Heart right ventricle (tissue), 16 donors: ENCODE data around the gene PLCB3. TPM values are rescaled to one million over a fixed set of nuclear protein-coding genes. Genes with fewer than 3 reads are reported as not detected.

Source experiments
- ATAC-seq, 8 donors: fragments of 200-7000 bp; cut with Tn5 transposase; one replicate each; pipeline ENCODE4 v1.9.1; 2020; ENCODE audit warnings: mild to moderate bottlenecking in 8 of 8, moderate library complexity in 8 of 8, moderate number of reproducible peaks in 1 of 8
- DNase-seq, 2 donors: peaks; one replicate each; pipeline ENCODE4 v3.0.0-alpha.2; 2020
- H3K27ac ChIP-seq, 10 donors: fragments of 200-600 bp; sonication (generic) in 2 of 10; one replicate each; pipeline versions ENCODE4 v1.5.0 to v1.8.0; 2020 to 2022; ENCODE audit warnings: mild to moderate bottlenecking in 3 of 10
- H3K27me3 ChIP-seq, 7 donors: fragments of 200-600 bp; one replicate each; pipeline ENCODE4 v1.8.0; 2021 to 2022; ENCODE audit warnings: mild to moderate bottlenecking in 2 of 7
- H3K36me3 ChIP-seq, 9 donors: fragments of 200-600 bp; sonication (generic) in 1 of 9; one replicate each; pipeline versions ENCODE4 v1.5.0 to v1.8.0; 2020 to 2022; ENCODE audit warnings: mild to moderate bottlenecking in 2 of 9
- H3K4me1 ChIP-seq, 9 donors: fragments of 200-600 bp; sonication (generic) in 1 of 9; one replicate each; pipeline versions ENCODE4 v1.5.0 to v1.8.0; 2020 to 2022; ENCODE audit warnings: mild to moderate bottlenecking in 4 of 9
- H3K4me3 ChIP-seq, 10 donors: fragments of 200-600 bp; sonication (generic) in 2 of 10; one replicate each; pipeline versions ENCODE4 v1.5.0 to v1.8.0; 2020 to 2022; ENCODE audit warnings: mild to moderate bottlenecking in 7 of 10, moderate library complexity in 2 of 10
- H3K9me3 ChIP-seq, 11 donors: fragments of 200-600 bp in 10 of 11; sonication (generic) in 2 of 11; one replicate each; pipeline versions ENCODE4 v1.5.0 to v1.8.0; 2013 to 2022; ENCODE audit warnings: mild to moderate bottlenecking in 2 of 11, control low read depth in 1 of 11, moderate library complexity in 1 of 11
- WGBS, 2 donors: extraction: QIAGEN DNeasy Blood & Tissue Kit; methylation state at CpG; one replicate each; pipeline ENCODE4 v1.1.7; 2013; ENCODE audit warnings: inconsistent platforms in 1 of 2; 5-methylcytosine and 5-hydroxymethylcytosine counted together
- intact Hi-C, 10 donors: fragments of 100-400 bp; cut with DNase I; formaldehyde crosslinking; loops; one replicate each; pipeline versions ENCODE4 v1.11.1 to v1.14.2; 2022
- polyA plus RNA-seq, 2 donors: library from polyadenylated mRNA; stranded (reverse); fragments of 200-250 nt; gene quantifications; one replicate each; pipeline ENCODE4 v1.2.3, GENCODE V29; 2013
- total RNA-seq, 10 donors: library from RNA; stranded (reverse); fragmentation: NEBNext Ultra II Directional in 3 of 10; extraction: Animal tissue kit (Norgen Biotek cat#: 25700) in 3 of 10; gene quantifications; one replicate each; pipeline versions ENCODE4 v1.2.1 to v1.2.4, GENCODE V29; 2021 to 2023
- TF ChIP-seq, protein P1 (sequence below), 9 donors: fragments of 200-600 bp; sonication (generic) in 2 of 9; IDR thresholded peaks; one replicate each; pipeline versions ENCODE4 v1.5.0 to v1.8.0; 2021 to 2022; ENCODE audit warnings: antibody characterized with exemption in 9 of 9, mild to moderate bottlenecking in 5 of 9, moderate library complexity in 1 of 9
- donor health status: Arrhythmogenic right ventricular cardiomyopathy.
- donor health status: ischemic (EF 13 %, LVEDD 7.1; RV severe dilation, severe dysfunction).
- donor health status: healthy with polysubstance abuse.
- donor health status: DM: no; HTN: yes; CAD: no.
- donor health status: DM: no; HTN: no; CAD: no.
- donor health status: ischemic (EF 25% LVEDD 6.9; RV normal size, moderate dysfunction).
- donor health status: ischemic (EF 25% LVEDD 5.7; RV mildly dilated, moderate dysfunction).
- donor health status: healthy.
- donor health status: DM: yes; HTN: yes; CAD: no.
- donor health status: Ischemic cardiomyopathy.
- donor health status: ischemic (EF 35%, LVEDD 5.7; RV mildly dilated, moderate dysfunction).
- donor health status: nonischemic (EF 11% LVEDD 7.7; RV severe dilation, severe dysfunction).
- donor health status: DM: yes; HTN: yes; CAD: no.
- donor health status: PGD.
- donor health status: ischemic (EF 29% LVEDD 5.4; RV normal size, mild dysfunction).
- donor health status: nonischemic (EF 23%, LVEDD 6.1; RV moderate dilation, normal function).

PLCB3 gene
- total and polyA plus RNA-seq, 12 donors = 5.8 to 13.3 (median 8.9) TPM

DNA sequence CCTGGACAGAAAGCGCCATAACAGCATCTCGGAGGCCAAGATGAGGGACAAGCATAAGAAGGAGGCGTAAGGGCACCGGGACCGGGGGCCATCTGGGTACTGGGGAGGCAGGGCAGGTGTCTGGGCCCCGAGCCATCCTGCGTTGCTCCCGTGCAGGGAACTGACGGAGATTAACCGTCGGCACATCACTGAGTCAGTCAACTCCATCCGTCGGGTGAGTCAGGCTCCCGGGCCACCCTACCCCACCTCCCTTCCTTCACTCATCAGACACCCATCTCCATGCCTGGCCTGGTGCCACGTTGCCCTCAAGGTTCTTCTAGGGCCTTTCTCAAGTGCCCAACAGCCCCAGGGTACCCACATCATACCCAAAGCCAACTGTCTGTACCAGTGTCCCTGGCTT, 15.0 kb downstream of the PLCB3 start:
- H3K27ac ChIP-seq = peak overlapping the region in 3 of 10 donors; percentile 95 to 99 (median 99)
- H3K4me1 ChIP-seq = peaks cover 18 to 33% (median 24%) of the 10 kb centered on the region in 9 donors
- ATAC-seq (no peak), DNase-seq (peak in 1 of 2 donors; percentile 9)
- TF ChIP-seq, protein P1, sequence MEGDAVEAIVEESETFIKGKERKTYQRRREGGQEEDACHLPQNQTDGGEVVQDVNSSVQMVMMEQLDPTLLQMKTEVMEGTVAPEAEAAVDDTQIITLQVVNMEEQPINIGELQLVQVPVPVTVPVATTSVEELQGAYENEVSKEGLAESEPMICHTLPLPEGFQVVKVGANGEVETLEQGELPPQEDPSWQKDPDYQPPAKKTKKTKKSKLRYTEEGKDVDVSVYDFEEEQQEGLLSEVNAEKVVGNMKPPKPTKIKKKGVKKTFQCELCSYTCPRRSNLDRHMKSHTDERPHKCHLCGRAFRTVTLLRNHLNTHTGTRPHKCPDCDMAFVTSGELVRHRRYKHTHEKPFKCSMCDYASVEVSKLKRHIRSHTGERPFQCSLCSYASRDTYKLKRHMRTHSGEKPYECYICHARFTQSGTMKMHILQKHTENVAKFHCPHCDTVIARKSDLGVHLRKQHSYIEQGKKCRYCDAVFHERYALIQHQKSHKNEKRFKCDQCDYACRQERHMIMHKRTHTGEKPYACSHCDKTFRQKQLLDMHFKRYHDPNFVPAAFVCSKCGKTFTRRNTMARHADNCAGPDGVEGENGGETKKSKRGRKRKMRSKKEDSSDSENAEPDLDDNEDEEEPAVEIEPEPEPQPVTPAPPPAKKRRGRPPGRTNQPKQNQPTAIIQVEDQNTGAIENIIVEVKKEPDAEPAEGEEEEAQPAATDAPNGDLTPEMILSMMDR (IDR thresholded peaks at IDR 0.05) = no peak
- no peak overlapping the region for H3K4me3 ChIP-seq
- H3K27me3 ChIP-seq = no peaks in the 10 kb centered on the region
- no peaks in the 10 kb centered on the region for H3K9me3 ChIP-seq
- intact Hi-C loops = loop anchor here in 3 of 10 donors (2.0 kb wide), 2 partner anchors 14 to 16 kb away; partner anchors contain the start of gene PLCB3 (in 1 of the 3)
- WGBS, 2 donors = 91 to 92% methylated on average over 15 of the region's 15 CpGs
- peaks cover 0 to 59% (median 23%) of the 10 kb centered on the region in 9 donors for H3K36me3 ChIP-seq

- H3K4me3 ChIP-seq = peak overlapping the region in 3 of 10 donors; percentile 73 to 84 (median 83)
- TF ChIP-seq, protein P1 (IDR thresholded peaks at IDR 0.05) = no peak
- ATAC-seq (no peak), DNase-seq (peak; percentile 31 to 51)
- H3K36me3 ChIP-seq = peaks cover 0 to 50% (median 16%) of the 10 kb centered on the region in 9 donors
- WGBS, 2 donors = 76 to 84% methylated on average over 27 of the region's 27 CpGs
- H3K27me3 ChIP-seq = no peaks in the 10 kb centered on the region
- peak overlapping the region; percentile 58 to 100 (median 98) for H3K27ac ChIP-seq
- intact Hi-C loops = loop anchor here in 3 of 10 donors (2.0 kb wide), 2 partner anchors 15 to 17 kb away; partner anchors contain the start of gene PLCB3 (in 1 of the 3)
- no peaks in the 10 kb centered on the region for H3K9me3 ChIP-seq
- peaks cover 18 to 43% (median 34%) of the 10 kb centered on the region in 9 donors for H3K4me1 ChIP-seq
Measured at GRCh38 chr11:64267207-64267945, 16.0 kb downstream of the PLCB3 start.

DNA sequence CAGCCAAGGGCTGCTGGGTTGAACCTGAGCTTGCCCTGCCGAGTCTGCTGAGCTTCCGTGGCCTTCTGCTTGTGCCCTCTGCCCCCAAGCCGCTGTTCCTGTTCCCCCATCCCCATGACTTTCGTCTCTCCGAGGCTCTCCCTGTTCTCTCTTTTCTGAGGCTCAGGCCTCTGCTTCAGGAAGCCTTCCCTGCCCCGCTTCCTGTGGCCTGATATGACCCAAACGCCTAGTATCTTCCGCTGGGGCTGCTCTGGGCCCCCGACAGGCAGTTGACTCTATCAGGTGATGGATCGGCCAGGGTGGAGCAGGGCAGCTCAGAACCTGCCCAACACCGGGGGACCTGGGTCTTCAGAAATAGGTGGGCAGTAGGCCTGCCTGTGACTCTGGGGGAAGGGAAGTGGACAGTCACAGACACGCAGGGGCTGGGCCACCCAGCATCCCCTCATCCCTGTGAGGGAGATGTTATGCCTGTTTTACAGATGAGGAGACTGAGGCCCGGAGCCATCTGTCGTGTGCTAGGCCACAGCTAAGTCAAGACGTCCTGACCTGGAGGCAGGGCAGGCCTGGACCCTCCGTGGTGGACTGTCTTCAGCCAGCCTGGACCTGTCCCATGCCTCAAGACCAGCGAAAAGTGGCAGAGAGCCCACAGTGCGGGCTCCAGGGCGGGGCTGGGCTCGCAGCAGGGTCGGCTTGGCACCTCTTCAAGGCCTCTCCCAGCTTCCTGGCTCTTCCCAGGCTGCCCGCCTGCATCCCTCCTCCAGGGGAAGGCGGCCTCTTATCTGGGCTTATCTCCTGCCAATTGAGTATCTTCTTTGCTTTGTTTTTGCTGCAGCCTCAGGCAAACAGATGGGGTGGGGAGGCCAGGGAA, 16.9 kb downstream of the PLCB3 start:
- Histone ChIP-seq H3K27me3 (no peaks in the 10 kb centered on the region), H3K36me3 (peaks cover 0 to 42% (median 9%) of the 10 kb centered on the region in 9 donors), H3K4me3 (peak overlapping the region; percentile 63 to 90 (median 74)), H3K9me3 (no peaks in the 10 kb centered on the region), H3K27ac (peak overlapping the region; percentile 58 to 100 (median 98)), H3K4me1 (peaks cover 18 to 49% (median 36%) of the 10 kb centered on the region in 9 donors)
- TF ChIP-seq, protein P1 (IDR thresholded peaks at IDR 0.05) = no peak
- peak in 2 of 8 donors; percentile 0 for ATAC-seq
- intact Hi-C loops = loop anchor here in 1 of 10 donors (1.0 to 2.0 kb wide), 2 partner anchors 17 to 64 kb away; partner anchors contain the start of gene PLCB3
- DNase-seq = peak; percentile 58 to 74
- WGBS, 2 donors = 31 to 36% methylated on average over 23 of the region's 23 CpGs
